ENCODE results near the gene NUCKS1.
A peak's percentile ranks its signal among the peaks of the same experiment; 100 is the strongest.

NUCKS1 gene

GRCh38 chr1:205750138-205751035, at the start of gene NUCKS1:
TSS of gene NUCKS1 (minus strand) at chr1:205750182. CDS start at chr1:205749973, 209 bp downstream.
- DNase-seq (ENCODE audit: low read depth, low spot score): peak; percentile 94

DNA sequence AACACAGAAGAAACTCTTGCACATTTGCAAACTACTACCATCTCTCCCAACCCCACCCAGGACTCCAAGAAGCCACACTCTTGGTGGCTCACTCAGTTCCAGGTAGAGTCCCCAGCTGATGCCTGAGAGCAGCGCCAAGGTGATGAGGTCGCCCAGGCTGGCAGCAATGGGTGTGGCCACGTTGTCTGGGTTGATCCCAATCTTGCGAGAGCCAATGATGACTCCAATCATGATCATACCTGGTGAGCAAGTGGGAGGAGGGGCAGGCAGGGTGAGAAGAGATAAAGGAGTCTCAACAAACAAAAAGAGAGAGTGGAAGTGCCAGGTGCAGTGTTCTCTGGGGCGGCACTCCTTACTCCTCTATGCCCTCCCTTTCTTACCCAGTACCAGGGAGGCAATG, 48.6 kb upstream of the NUCKS1 start:
- DNase-seq (ENCODE audit: low read depth, low spot score): no peak

DNA sequence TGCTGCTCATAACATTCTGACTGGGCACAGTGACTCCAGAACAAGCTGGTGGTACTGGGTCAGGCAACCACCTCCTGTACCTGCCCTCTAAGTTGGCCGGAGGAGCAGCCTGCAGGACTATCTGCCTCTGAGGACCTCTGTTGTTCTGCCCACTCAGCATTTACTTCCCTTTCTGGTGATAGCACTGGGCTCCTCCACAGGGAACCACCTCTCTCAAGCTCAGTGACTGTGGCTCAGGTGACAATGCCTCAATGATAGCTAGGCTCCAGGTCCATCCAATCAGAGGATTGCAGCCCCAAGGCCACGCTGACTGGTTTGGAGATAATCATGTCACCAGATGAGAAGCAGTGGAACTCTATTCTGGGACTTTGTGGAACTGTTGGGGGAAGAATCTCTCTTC, 47.2 kb upstream of the NUCKS1 start:
- no peak for DNase-seq (ENCODE audit: low read depth, low spot score)

DNA sequence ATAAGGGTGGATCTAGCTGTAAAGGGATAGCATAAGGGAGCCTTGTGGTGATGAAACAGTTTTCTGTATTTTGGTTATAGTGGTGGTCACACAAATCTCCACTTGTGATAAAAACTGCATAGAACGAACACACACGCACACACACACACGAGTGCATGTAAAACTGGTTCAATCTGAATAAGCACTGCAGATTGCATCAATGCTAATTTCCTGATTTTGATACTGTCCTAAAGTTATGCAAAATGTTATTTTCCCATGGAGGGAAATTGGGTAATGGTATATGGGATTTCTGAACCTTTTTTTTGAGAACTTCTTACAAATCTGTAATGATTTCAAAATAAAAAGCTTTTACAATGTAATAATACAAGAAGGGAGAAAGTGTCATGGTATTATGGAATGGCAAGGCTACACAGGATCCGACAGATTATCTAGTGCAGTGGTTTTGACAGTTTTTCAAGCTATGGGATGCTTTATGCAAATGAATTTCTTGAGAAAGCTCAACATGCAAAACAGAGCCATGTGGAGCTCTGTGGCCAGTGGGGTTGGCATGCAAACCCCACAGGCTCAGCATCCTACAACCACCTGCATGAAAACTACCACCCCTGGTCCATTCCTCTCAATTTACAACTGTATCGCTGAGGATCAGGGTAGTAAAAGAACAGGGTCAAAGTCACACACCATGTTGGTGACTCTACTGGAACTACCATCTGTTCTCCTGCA, 44.2 kb upstream of the NUCKS1 start:
- no peak for DNase-seq (ENCODE audit: low read depth, low spot score)

- no peak for DNase-seq (ENCODE audit: low read depth, low spot score)
Observed at GRCh38 chr1:205792961-205793673, 43.1 kb upstream of the NUCKS1 start.

- no peak for DNase-seq (ENCODE audit: low read depth, low spot score)
Observed at GRCh38 chr1:205792481-205792881, 42.5 kb upstream of the NUCKS1 start.

DNA sequence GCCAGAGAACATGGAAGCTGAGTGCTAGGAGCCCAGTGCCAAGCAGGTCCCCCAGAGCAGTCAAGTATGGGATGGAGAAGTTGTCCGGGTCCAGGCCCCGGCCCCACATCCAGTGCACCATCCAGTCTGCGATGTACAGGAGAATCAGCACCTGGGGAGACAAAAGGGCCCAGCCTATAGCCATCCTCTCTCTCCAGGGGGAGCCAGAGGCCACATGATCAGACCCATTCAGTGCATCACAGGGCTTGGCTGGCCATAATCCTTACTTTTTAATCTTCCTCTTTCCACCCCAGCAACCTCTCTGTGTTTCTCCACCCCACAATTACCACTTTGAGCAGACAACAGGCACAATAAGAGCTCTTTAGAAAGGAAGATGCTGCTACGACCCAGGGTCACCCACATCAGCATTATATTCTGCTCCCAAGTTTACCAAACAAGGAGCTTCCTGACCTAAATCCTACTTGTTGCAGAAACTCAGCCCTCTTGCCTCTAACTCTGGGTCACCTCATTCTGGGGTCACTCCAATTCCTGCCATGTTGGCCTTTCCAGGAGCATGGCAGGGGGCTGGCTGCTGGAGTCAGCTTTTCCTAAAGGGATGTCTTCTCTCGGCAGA, 41.7 kb upstream of the NUCKS1 start:
- no peak for DNase-seq (ENCODE audit: low read depth, low spot score)

DNA sequence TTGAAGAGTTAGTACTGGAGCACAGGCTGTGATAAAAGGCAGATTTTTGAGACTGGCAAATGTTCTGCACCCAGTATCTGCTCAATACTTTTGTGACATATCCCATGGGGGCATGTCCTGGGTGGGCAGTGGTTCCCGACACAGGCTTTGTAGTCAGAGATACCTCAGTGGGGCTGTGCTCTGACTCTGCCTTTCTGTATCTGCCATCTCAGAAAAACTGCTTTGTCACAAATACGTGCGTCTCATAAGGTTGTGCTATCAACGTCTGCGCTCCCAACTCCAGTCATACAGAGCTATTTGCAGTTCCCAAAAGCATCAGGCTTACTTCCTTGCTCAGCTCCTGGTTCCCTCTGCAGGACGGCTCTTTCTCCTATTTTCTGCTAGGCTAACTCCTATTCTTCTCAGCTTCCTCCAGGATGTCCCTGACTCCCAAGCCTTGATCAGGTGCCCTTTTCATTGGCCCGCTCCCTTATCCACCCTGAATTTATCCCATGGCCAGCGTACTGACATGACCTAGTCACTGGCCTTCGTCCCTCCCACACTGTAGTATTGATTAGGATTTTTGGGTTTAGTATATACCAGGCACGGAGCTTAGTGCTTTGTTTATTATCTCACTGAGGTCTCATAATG, 37.4 kb upstream of the NUCKS1 start:
- DNase-seq (ENCODE audit: low read depth, low spot score): no peak

GRCh38 chr1:205786601-205787000, 36.6 kb upstream of the NUCKS1 start:
- no peak for DNase-seq (ENCODE audit: low read depth, low spot score)

DNA sequence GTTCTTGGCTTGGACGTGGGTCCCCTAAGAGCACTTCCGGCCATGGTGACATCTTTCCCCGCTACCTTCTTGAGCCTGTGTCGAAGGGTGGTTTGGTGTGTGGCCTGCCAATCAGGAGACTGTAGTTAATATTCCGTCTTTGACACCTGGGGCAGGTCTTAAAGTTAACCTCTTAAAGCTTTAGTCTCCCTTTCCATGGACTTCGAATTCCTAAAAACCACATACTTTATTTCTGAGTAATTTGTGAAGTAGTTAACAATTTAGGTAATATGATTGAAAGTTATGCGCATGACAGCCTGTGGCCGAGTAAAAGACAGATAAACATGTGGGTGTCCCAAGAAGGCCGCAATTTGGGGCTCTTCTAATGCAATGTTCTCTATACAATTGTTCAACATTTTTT, 35.5 kb upstream of the NUCKS1 start:
- DNase-seq (ENCODE audit: low read depth, low spot score): no peak

- DNase-seq (ENCODE audit: low read depth, low spot score): no peak
Observed at GRCh38 chr1:205783904-205784303, 33.9 kb upstream of the NUCKS1 start.

- DNase-seq (ENCODE audit: low read depth, low spot score): no peak
Observed at GRCh38 chr1:205783433-205783795, 33.4 kb upstream of the NUCKS1 start.

DNA sequence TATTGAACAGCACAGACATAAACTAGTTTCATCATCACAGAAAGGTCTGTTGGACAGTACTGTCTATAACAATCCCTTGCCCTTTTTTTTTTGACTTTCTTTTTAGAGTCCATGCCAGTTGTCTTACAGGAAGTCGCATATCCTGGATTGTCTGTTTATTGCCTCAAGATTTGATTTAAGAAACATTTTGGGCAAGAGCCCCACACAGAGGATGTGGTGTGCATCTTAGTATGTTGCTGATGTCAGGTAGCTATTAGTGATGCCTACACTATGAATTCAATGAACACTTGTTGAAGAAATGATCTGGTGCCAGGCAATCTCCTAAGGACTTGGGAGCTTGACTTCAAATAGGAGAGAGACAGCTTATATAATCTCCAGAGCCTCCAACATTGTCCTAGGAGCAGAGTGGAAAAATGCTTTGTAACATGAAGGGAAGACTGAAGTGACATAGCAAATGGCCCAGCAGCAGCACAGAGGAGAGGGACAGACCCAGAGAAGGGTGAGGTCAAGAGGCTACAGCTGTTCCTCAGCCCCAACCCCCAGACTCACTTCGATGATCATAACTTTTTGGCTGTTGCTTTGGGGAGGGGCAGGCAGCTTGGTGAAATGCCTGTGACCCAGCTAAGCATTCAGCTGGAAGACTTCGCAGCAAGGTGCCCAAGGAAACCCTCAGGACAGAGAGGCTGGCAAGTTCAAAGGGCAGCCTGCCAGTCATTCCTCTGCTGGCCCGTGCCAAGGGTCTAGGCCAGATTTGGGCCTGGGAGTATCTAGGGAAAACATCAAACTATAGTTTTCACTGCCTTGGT, 32.8 kb upstream of the NUCKS1 start:
- DNase-seq (ENCODE audit: low read depth, low spot score): no peak

- no peak for DNase-seq (ENCODE audit: low read depth, low spot score)
Observed at GRCh38 chr1:205780335-205780734, 30.4 kb upstream of the NUCKS1 start.

DNA sequence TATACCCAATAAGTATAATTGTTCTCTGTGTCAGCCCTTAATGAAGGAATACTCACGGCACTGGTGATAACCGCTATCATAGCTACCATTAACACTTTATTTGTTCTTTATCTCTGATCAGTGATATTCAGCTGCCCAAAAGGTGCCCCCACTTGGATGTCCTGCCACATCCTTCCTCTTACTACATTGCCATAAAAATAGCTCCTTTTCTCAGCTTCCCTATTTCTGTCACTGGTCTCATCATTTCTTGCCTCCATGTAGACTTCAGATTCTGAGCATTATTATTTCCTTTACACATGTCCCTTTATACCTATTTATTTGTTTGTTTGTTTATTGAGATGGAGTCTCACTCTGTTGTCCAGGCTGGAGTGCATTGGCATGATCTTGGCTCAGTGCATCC, 28.0 kb upstream of the NUCKS1 start:
- DNase-seq (ENCODE audit: low read depth, low spot score): no peak

- no peak for DNase-seq (ENCODE audit: low read depth, low spot score)
Observed at GRCh38 chr1:205775717-205776056, 25.7 kb upstream of the NUCKS1 start.

- DNase-seq (ENCODE audit: low read depth, low spot score): peak; percentile 68
Observed at GRCh38 chr1:205775015-205775716, 25.2 kb upstream of the NUCKS1 start, which contains the start of gene RAB29. TSS of gene RAB29 (minus strand) at chr1:205775482. CDS start at chr1:205774956, 526 bp downstream.

DNA sequence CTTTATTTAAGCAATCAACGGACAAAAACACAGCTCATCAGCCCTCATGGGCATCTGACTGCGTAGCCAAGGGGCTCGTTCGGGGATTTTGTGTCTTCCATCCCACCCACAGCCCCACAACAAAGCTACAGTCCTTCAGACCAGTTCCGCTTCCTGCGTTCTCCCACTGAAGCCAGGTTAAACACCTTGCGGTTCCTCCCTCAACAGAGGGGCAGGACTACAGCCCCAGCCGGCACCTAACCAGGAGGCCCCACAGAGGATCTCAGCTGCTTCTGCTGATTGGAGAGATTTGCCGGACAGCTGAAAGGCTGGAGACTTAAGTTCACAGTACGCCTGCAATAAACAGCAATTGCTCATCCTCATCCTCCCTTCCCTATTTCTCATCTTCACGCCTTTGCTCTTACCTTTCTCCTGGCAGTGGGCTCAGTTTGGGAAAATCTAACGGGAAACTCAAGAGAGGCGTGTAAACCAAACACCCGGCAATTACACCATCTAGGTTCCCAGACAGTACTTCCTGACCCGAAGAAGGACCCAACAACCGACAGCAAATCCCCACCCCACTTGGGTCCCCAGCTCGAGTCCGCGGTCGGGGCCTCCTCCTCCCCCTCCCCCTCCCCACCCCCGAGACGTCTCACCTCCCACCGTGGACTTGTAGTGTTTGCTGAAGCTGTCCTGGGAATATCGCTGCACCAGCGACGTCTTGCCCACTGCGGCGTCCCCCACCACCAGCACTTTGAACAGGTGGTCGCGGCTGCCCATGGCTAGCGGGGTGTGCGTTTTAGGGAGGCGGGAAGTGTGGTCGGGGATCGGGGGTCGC, 24.4 kb upstream of the NUCKS1 start:
- no peak for DNase-seq (ENCODE audit: low read depth, low spot score)

- no peak for DNase-seq (ENCODE audit: low read depth, low spot score)
Observed at GRCh38 chr1:205772607-205773032, 22.6 kb upstream of the NUCKS1 start.

Measured in activated CD4-positive, CD25-positive, alpha-beta regulatory T cell treated with anti-CD3 and anti-CD28 coated beads, Interleukin-2, amount 50 U/mL, for 16 hours (primary cell).